H9 (cell line): Measurements from ENCODE around the gene LOC128125822.

Source experiments
- DNase-seq: peaks from one replicate; pipeline ENCODE4 v3.0.0-alpha.2; 2017
- H2AFZ ChIP-seq: one replicate; pipeline ENCODE4 v1.6.1; 2013; ENCODE audit warnings: mild to moderate bottlenecking, low read length, control low read depth, moderate library complexity
- H2AK5ac ChIP-seq: 2 replicates; pipeline ENCODE4 v1.6.1; 2013; ENCODE audit warnings: low read length, control low read depth, mixed read lengths; ENCODE audit not compliant: insufficient read length
- H2BK120ac ChIP-seq: one replicate; pipeline ENCODE4 v1.6.1; 2013; ENCODE audit warnings: low read depth, mild to moderate bottlenecking, low read length, control low read depth, inconsistent platforms; ENCODE audit not compliant: poor library complexity, severe bottlenecking
- H2BK12ac ChIP-seq: 2 replicates; pipeline ENCODE4 v1.6.1; 2013; ENCODE audit warnings: low read length, control low read depth, mixed read lengths, low read depth; ENCODE audit not compliant: insufficient read length
- H2BK15ac ChIP-seq: 2 replicates; pipeline ENCODE4 v1.6.1; 2013; ENCODE audit warnings: low read depth, low read length, control low read depth
- H2BK20ac ChIP-seq: one replicate; pipeline ENCODE4 v1.6.1; 2013; ENCODE audit warnings: low read depth, mild to moderate bottlenecking, low read length, control low read depth, inconsistent platforms; ENCODE audit not compliant: poor library complexity, severe bottlenecking
- H2BK5ac ChIP-seq: 2 replicates; pipeline ENCODE4 v1.6.1; 2013; ENCODE audit warnings: low read length, control low read depth, mixed read lengths; ENCODE audit not compliant: insufficient read length
- H3K14ac ChIP-seq: 2 replicates; pipeline ENCODE4 v1.6.1; 2013; ENCODE audit warnings: low read length, control low read depth; ENCODE audit not compliant: insufficient read depth
- H3K18ac ChIP-seq: 2 replicates; pipeline ENCODE4 v1.6.1; 2013; ENCODE audit warnings: low read depth, mild to moderate bottlenecking, mixed read lengths, low read length, control low read depth; ENCODE audit not compliant: insufficient read length
- H3K23ac ChIP-seq: 2 replicates; pipeline ENCODE4 v1.6.1; 2013; ENCODE audit warnings: low read length, control low read depth, mixed read lengths, low read depth; ENCODE audit not compliant: insufficient read length
- H3K23me2 ChIP-seq: 2 replicates; pipeline ENCODE4 v1.6.1; 2013; ENCODE audit warnings: low read depth, mild to moderate bottlenecking, mixed read lengths, low read length, control low read depth; ENCODE audit not compliant: insufficient read length, poor library complexity, severe bottlenecking
- H3K27ac ChIP-seq: 2 replicates; pipeline ENCODE4 v1.5.1; 2013; ENCODE audit warnings: low read length, control low read depth, mixed read lengths, low read depth; ENCODE audit not compliant: insufficient read length
- H3K27me3 ChIP-seq: 2 replicates; pipeline ENCODE4 v1.6.1; 2013; ENCODE audit warnings: low read length, control low read depth, inconsistent platforms; ENCODE audit not compliant: insufficient read depth
- H3K4ac ChIP-seq: 2 replicates; pipeline ENCODE4 v1.6.1; 2013; ENCODE audit warnings: low read depth, mild to moderate bottlenecking, control low read depth, inconsistent platforms, low read length, moderate library complexity
- H3K4me1 ChIP-seq: 2 replicates; pipeline ENCODE4 v1.6.1; 2013; ENCODE audit warnings: low read length, control low read depth, inconsistent platforms; ENCODE audit not compliant: insufficient read depth
- H3K4me2 ChIP-seq: 2 replicates; pipeline ENCODE4 v1.6.1; 2013; ENCODE audit warnings: low read length, control low read depth, mixed read lengths; ENCODE audit not compliant: insufficient read length, insufficient read depth
- H3K56ac ChIP-seq: 2 replicates; pipeline ENCODE4 v1.6.1; 2013; ENCODE audit warnings: low read depth, mild to moderate bottlenecking, mixed read lengths, low read length, control low read depth; ENCODE audit not compliant: insufficient read length
- H3K79me1 ChIP-seq: 2 replicates; pipeline ENCODE4 v1.6.1; 2013; ENCODE audit warnings: low read depth, mild to moderate bottlenecking, moderate library complexity, low read length, control low read depth, inconsistent platforms; ENCODE audit not compliant: insufficient read depth, poor library complexity, severe bottlenecking
- H3K79me2 ChIP-seq: 2 replicates; pipeline ENCODE4 v1.6.1; 2013; ENCODE audit warnings: low read length, control low read depth, inconsistent platforms; ENCODE audit not compliant: insufficient read depth
- H3K9ac ChIP-seq: 2 replicates; pipeline ENCODE4 v1.6.1; 2013; ENCODE audit warnings: low read length, control low read depth, mixed read lengths; ENCODE audit not compliant: insufficient read length; ENCODE audit errors: extremely low read depth
- H3K9me3 ChIP-seq: one replicate; pipeline ENCODE4 v1.6.1; 2013; ENCODE audit warnings: low read depth, low read length, inconsistent platforms; ENCODE audit not compliant: control insufficient read depth
- H3T11ph ChIP-seq: one replicate; pipeline ENCODE4 v1.6.1; 2013; ENCODE audit warnings: mild to moderate bottlenecking, low read length, control low read depth, inconsistent platforms
- H4K20me1 ChIP-seq: one replicate; pipeline ENCODE4 v1.6.1; 2013; ENCODE audit not compliant: control insufficient read depth, insufficient read length, insufficient read depth
- H4K5ac ChIP-seq: 2 replicates; pipeline ENCODE4 v1.6.1; 2013; ENCODE audit warnings: low read depth, mild to moderate bottlenecking, mixed read lengths, low read length, control low read depth; ENCODE audit not compliant: insufficient read length
- H4K8ac ChIP-seq: replicated peaks from 2 replicates; pipeline ENCODE4 v1.6.1; 2013; ENCODE audit warnings: low read length, control low read depth, mixed read lengths, low read depth; ENCODE audit not compliant: insufficient read length
- H4K91ac ChIP-seq: 2 replicates; pipeline ENCODE4 v1.6.1; 2013; ENCODE audit warnings: low read depth, mild to moderate bottlenecking, moderate library complexity, mixed read lengths, low read length, control low read depth; ENCODE audit not compliant: insufficient read length
- H3K27ac Mint-ChIP-seq, 3 experiments: 2 replicates in 2 of 3; 3 replicates in 1 of 3; pipeline ENCODE4 v1.8.0; 2020 to 2021; ENCODE audit warnings: mixed read lengths in 3 of 3, mild to moderate bottlenecking in 1 of 3, moderate library complexity in 1 of 3
- H3K27me3 Mint-ChIP-seq: 2 replicates; pipeline ENCODE4 v1.8.0; 2021; ENCODE audit warnings: low read depth, mild to moderate bottlenecking, moderate library complexity, mixed read lengths
- H3K36me3 Mint-ChIP-seq, 3 experiments: 2 replicates in 2 of 3; 3 replicates in 1 of 3; pipeline ENCODE4 v1.8.0; 2020 to 2021; ENCODE audit warnings: low read depth in 3 of 3, mixed read lengths in 3 of 3; ENCODE audit not compliant: insufficient read depth in 1 of 3
- H3K4me1 Mint-ChIP-seq, 2 experiments: 2 replicates each; pipeline ENCODE4 v1.8.0; 2020; ENCODE audit warnings: mixed read lengths in 2 of 2
- H3K4me3 Mint-ChIP-seq, 2 experiments: 2 replicates in 1 of 2; 3 replicates in 1 of 2; pipeline ENCODE4 v1.8.0; 2020 to 2021; ENCODE audit warnings: mild to moderate bottlenecking in 2 of 2, mixed read lengths in 2 of 2, moderate library complexity in 1 of 2
- H3K9me3 Mint-ChIP-seq, 2 experiments: 2 replicates in 1 of 2; 3 replicates in 1 of 2; pipeline ENCODE4 v1.8.0; 2020; ENCODE audit warnings: mild to moderate bottlenecking in 2 of 2, mixed read lengths in 2 of 2, moderate library complexity in 1 of 2
- CTCF ChIP-seq: fragments of 200-600 bp; sonication (generic); conservative IDR thresholded peaks from 3 replicates; pipeline ENCODE4 v1.8.0; 2021; ENCODE audit warnings: antibody characterized with exemption, mild to moderate bottlenecking
- WGBS: extraction: QIAGEN DNeasy Blood & Tissue Kit; methylation state at CpG from one replicate; pipeline ENCODE4 v1.1.7; 2013; ENCODE audit warnings: missing lambda C conversion rate, low lambda C conversion rate, mixed read lengths; ENCODE audit not compliant: insufficient read length; ENCODE audit errors: extremely low coverage; 5-methylcytosine and 5-hydroxymethylcytosine counted together

LOC128125822 gene

GRCh38 chr6:63543001-63543400 is 29.3 kb upstream of the LOC128125822 start:
- Histone ChIP-seq H2BK5ac (no peak overlapping the region), H2AFZ (no peak overlapping the region), H4K20me1 (no peaks in the 10 kb centered on the region), H3K4ac (no peak overlapping the region), H2BK120ac (no peak overlapping the region), H3K79me2 (no peaks in the 10 kb centered on the region), H3K4me2 (no peak overlapping the region), H3K27me3 (no peaks in the 10 kb centered on the region), H2BK15ac (no peak overlapping the region), H3T11ph (no peak overlapping the region), H3K79me1 (no peaks in the 10 kb centered on the region), H3K23ac (no peak overlapping the region), H3K4me1 (no peaks in the 10 kb centered on the region), H3K27ac (no peak overlapping the region), H3K23me2 (no peaks in the 10 kb centered on the region), H3K9me3 (no peaks in the 10 kb centered on the region), H3K56ac (no peak overlapping the region), H4K5ac (no peak overlapping the region), H4K91ac (no peak overlapping the region), H2AK5ac (no peak overlapping the region), H3K9ac (no peak overlapping the region), H3K14ac (no peak overlapping the region), H3K18ac (no peak overlapping the region), H2BK20ac (no peak overlapping the region), H2BK12ac (no peak overlapping the region), H4K8ac (no peak overlapping the region)
- TF ChIP-seq CTCF: no peak
- no peaks in the 10 kb centered on the region for H3K4me1 Mint-ChIP-seq
- DNase-seq: no peak
- H3K36me3 Mint-ChIP-seq: no peaks in the 10 kb centered on the region
- H3K4me3 Mint-ChIP-seq: no peak overlapping the region
- WGBS: no CpG with 5 or more reads among the region's 1 CpG
- peaks cover 45% of the 10 kb centered on the region for H3K27me3 Mint-ChIP-seq
- H3K9me3 Mint-ChIP-seq: no peaks in the 10 kb centered on the region
- no peak overlapping the region for H3K27ac Mint-ChIP-seq
